Astrocyte (in vitro differentiated cells and primary cell): ENCODE results near the gene TNP2. TPM values are rescaled to one million over a fixed set of nuclear protein-coding genes. Genes with fewer than 3 reads are reported as not detected.
A peak's percentile ranks its signal among the peaks of the same experiment; 100 is the strongest.

Source experiments
- DNase-seq: peaks from one replicate; pipeline ENCODE4 v3.0.0-alpha.2; 2010; ENCODE audit warnings: low read depth
- FAIRE-seq: peaks from 2 replicates; lab custom pipeline; 2011; peaks lifted over from hg19 to GRCh38; lab: Jason Lieb, UNC
- H2AFZ ChIP-seq: 2 replicates; pipeline ENCODE4 v1.6.0; 2012; ENCODE audit warnings: low read depth, low read length, inconsistent platforms
- H3K27ac ChIP-seq: 2 replicates; pipeline ENCODE4 v1.5.1; 2011; ENCODE audit warnings: low read depth, low read length, inconsistent platforms
- H3K27me3 ChIP-seq: 2 replicates; pipeline ENCODE4 v1.6.0; 2011; ENCODE audit warnings: low read length, inconsistent platforms; ENCODE audit not compliant: insufficient read depth
- H3K36me3 ChIP-seq: 2 replicates; pipeline ENCODE4 v1.5.1; 2011; ENCODE audit warnings: low read length, inconsistent platforms; ENCODE audit not compliant: insufficient read depth
- H3K4me1 ChIP-seq: 2 replicates; pipeline ENCODE4 v1.5.1; 2011; ENCODE audit warnings: low read length, inconsistent platforms; ENCODE audit not compliant: insufficient read depth
- H3K4me2 ChIP-seq: 2 replicates; pipeline ENCODE4 v1.6.0; 2012; ENCODE audit warnings: low read length, inconsistent platforms
- H3K4me3 ChIP-seq: 2 replicates; pipeline ENCODE4 v1.5.1; 2011; ENCODE audit warnings: low read depth, mild to moderate bottlenecking, low read length, inconsistent platforms; ENCODE audit not compliant: insufficient read depth
- H3K79me2 ChIP-seq: 2 replicates; pipeline ENCODE4 v1.6.0; 2012; ENCODE audit warnings: mild to moderate bottlenecking, low read length, inconsistent platforms; ENCODE audit not compliant: insufficient read depth
- H3K9ac ChIP-seq: 2 replicates; pipeline ENCODE4 v1.6.0; 2012; ENCODE audit warnings: mild to moderate bottlenecking, low read length, inconsistent platforms
- H3K9me3 ChIP-seq: 2 replicates; pipeline ENCODE4 v1.5.1; 2012; ENCODE audit warnings: low read depth, mild to moderate bottlenecking, low read length, inconsistent platforms; ENCODE audit not compliant: insufficient read depth
- H4K20me1 ChIP-seq: 2 replicates; pipeline ENCODE4 v1.6.0; 2012; ENCODE audit warnings: low read length, inconsistent platforms; ENCODE audit not compliant: insufficient read depth
- H3K27ac Mint-ChIP-seq: one replicate; pipeline ENCODE4 v1.8.0; 2021; ENCODE audit warnings: mild to moderate bottlenecking, mixed read lengths; ENCODE audit not compliant: unreplicated experiment
- H3K27me3 Mint-ChIP-seq: one replicate; pipeline ENCODE4 v1.8.0; 2021; ENCODE audit warnings: low read depth, mixed read lengths; ENCODE audit not compliant: unreplicated experiment
- H3K36me3 Mint-ChIP-seq: one replicate; pipeline ENCODE4 v1.8.0; 2021; ENCODE audit warnings: low read depth, mixed read lengths; ENCODE audit not compliant: unreplicated experiment
- H3K4me1 Mint-ChIP-seq: one replicate; pipeline ENCODE4 v1.8.0; 2021; ENCODE audit warnings: low read depth, mixed read lengths; ENCODE audit not compliant: unreplicated experiment
- H3K4me3 Mint-ChIP-seq: one replicate; pipeline ENCODE4 v1.8.0; 2021; ENCODE audit warnings: mild to moderate bottlenecking, moderate library complexity, mixed read lengths; ENCODE audit not compliant: unreplicated experiment
- H3K9me3 Mint-ChIP-seq: one replicate; pipeline ENCODE4 v1.8.0; 2021; ENCODE audit warnings: mild to moderate bottlenecking, mixed read lengths; ENCODE audit not compliant: unreplicated experiment
- CTCF ChIP-seq: IDR thresholded peaks from 2 replicates; pipeline ENCODE4 v1.5.1; 2011; ENCODE audit warnings: low read depth, mild to moderate bottlenecking, inconsistent platforms, low read length, moderate library complexity; ENCODE audit not compliant: insufficient read depth
- EZH2 ChIP-seq: IDR thresholded peaks from 2 replicates; pipeline ENCODE4 v1.6.1; 2012; ENCODE audit warnings: mild to moderate bottlenecking, low read length, inconsistent platforms; ENCODE audit not compliant: insufficient read depth
- microRNA-seq: library from miRNA; unstranded; fragments of <30 nt; microRNA quantifications from one replicate; pipeline ENCODE4 v1.2.0, GENCODE V29; 2020
- total RNA-seq: library from RNA; stranded (reverse); gene quantifications from 2 replicates; pipeline ENCODE4 v1.2.1, GENCODE V29; 2021

Gene TNP2
- total RNA-seq, 1 donor from 2014 or later, result not detected

GRCh38 chr16:11218604-11218962 lies 50.5 kb downstream of the TNP2 start:
- FAIRE-seq, result no peak
- Histone ChIP-seq H3K4me2 (no peak overlapping the region), H3K9ac (no peak overlapping the region), H3K9me3 (peaks cover 9% of the 10 kb centered on the region), H3K4me1 (no peaks in the 10 kb centered on the region), H3K27me3 (no peaks in the 10 kb centered on the region), H3K79me2 (no peaks in the 10 kb centered on the region), H3K4me3 (no peak overlapping the region), H3K27ac (no peak overlapping the region), H2AFZ (no peak overlapping the region), H3K36me3 (no peaks in the 10 kb centered on the region), H4K20me1 (no peaks in the 10 kb centered on the region)
- Mint-ChIP-seq H3K4me1 (no peaks in the 10 kb centered on the region), H3K36me3 (peaks cover 1% of the 10 kb centered on the region), H3K4me3 (no peak overlapping the region), H3K9me3 (peaks cover 21% of the 10 kb centered on the region), H3K27me3 (peaks cover 3% of the 10 kb centered on the region), H3K27ac (no peak overlapping the region)
- DNase-seq, result no peak
- TF ChIP-seq CTCF, result peak; percentile 47
- no peak for TF ChIP-seq EZH2

Small RNAs within 50 kb of the gene (microRNA-seq; reads per million reads assigned to microRNA genes)
- gene MIR548H2, result not detected

Other genes starting within 250 kb of the TNP2 start
- gene SOCS1, start 13.1 kb downstream of the TNP2 start, total RNA-seq, result 16.0 and 20.2 TPM in 2 replicates
- not detected in 2 replicates for gene PRM3, start 4.3 kb upstream of the TNP2 start, total RNA-seq
- not detected in 2 replicates for gene PRM2, start 7.2 kb upstream of the TNP2 start, total RNA-seq
- not detected in 2 replicates for gene PRM1, start 12.0 kb upstream of the TNP2 start, total RNA-seq
- 6.9 and 7.8 TPM in 2 replicates for gene RMI2, start 76.1 kb upstream of the TNP2 start, total RNA-seq